ENCODE results near the gene ADAM15.
A peak's percentile ranks its signal among the peaks of the same experiment; 100 is the strongest.

ADAM15 gene

GRCh38 chr1:155093911-155094621 lies 43.0 kb downstream of the ADAM15 start:
- H2AFZ ChIP-seq (ENCODE audit: low read length): peak overlapping the region; percentile 18; the same call in 1 of the 2 replicates
- H3K9ac ChIP-seq (ENCODE audit: low read depth, low read length, poor library complexity, severe bottlenecking): no peak overlapping the region
- H3K9me2 ChIP-seq (replicated peaks; ENCODE audit: low read depth, low read length): no peaks in the 10 kb centered on the region
- no peak overlapping the region for H3K4me2 ChIP-seq (ENCODE audit: low read depth, low read length, poor library complexity, severe bottlenecking)
- H3K9me3 ChIP-seq (ENCODE audit: insufficient read depth, low read depth, low read length): no peaks in the 10 kb centered on the region
- no peaks in the 10 kb centered on the region for H3K36me3 ChIP-seq (ENCODE audit: insufficient read depth, low read length)
- H3K27me3 ChIP-seq (ENCODE audit: insufficient read depth, low read length, poor library complexity, severe bottlenecking): no peaks in the 10 kb centered on the region
- H3K4me1 ChIP-seq (ENCODE audit: insufficient read depth, low read length, poor library complexity, severe bottlenecking): peaks cover 4% of the 10 kb centered on the region
- H3F3A ChIP-seq (ENCODE audit: low read depth): no peaks in the 10 kb centered on the region
- H4K20me1 ChIP-seq (ENCODE audit: insufficient read depth, low read length, poor library complexity, severe bottlenecking): no peaks in the 10 kb centered on the region
- no peak overlapping the region for H3K4me3 ChIP-seq (ENCODE audit: low read length, poor library complexity, severe bottlenecking)
- no peaks in the 10 kb centered on the region for H3K79me2 ChIP-seq (ENCODE audit: insufficient read depth, low read length)
- TF ChIP-seq EZH2phosphoT487 (IDR thresholded peaks at IDR 0.05; ENCODE audit: borderline replicate concordance): no peak
- peak; percentile 54 for TF ChIP-seq CTCF (conservative IDR thresholded peaks at IDR 0.05; ENCODE audit: low read length)

- H3K4me3 ChIP-seq (ENCODE audit: low read length, poor library complexity, severe bottlenecking): no peak overlapping the region
- TF ChIP-seq CTCF (conservative IDR thresholded peaks at IDR 0.05; ENCODE audit: low read length): no peak; the same call in 1 of the 2 replicates
- no peak for TF ChIP-seq EZH2phosphoT487 (IDR thresholded peaks at IDR 0.05; ENCODE audit: borderline replicate concordance)
Observed at GRCh38 chr1:155094622-155094948, 43.5 kb downstream of the ADAM15 start.

GRCh38 chr1:155099331-155099730 lies 48.2 kb downstream of the ADAM15 start:
- Histone ChIP-seq H3K9me3 (ENCODE audit: insufficient read depth, low read depth, low read length) (no peaks in the 10 kb centered on the region), H3F3A (ENCODE audit: low read depth) (no peaks in the 10 kb centered on the region), H3K9me2 (replicated peaks; ENCODE audit: low read depth, low read length) (no peaks in the 10 kb centered on the region), H2AFZ (ENCODE audit: low read length) (no peak overlapping the region), H3K79me2 (ENCODE audit: insufficient read depth, low read length) (no peaks in the 10 kb centered on the region), H3K4me3 (ENCODE audit: low read length, poor library complexity, severe bottlenecking) (no peak overlapping the region), H3K36me3 (ENCODE audit: insufficient read depth, low read length) (no peaks in the 10 kb centered on the region), H3K9ac (ENCODE audit: low read depth, low read length, poor library complexity, severe bottlenecking) (no peak overlapping the region), H3K27me3 (ENCODE audit: insufficient read depth, low read length, poor library complexity, severe bottlenecking) (no peaks in the 10 kb centered on the region), H3K4me1 (ENCODE audit: insufficient read depth, low read length, poor library complexity, severe bottlenecking) (no peaks in the 10 kb centered on the region), H3K4me2 (ENCODE audit: low read depth, low read length, poor library complexity, severe bottlenecking) (no peak overlapping the region), H4K20me1 (ENCODE audit: insufficient read depth, low read length, poor library complexity, severe bottlenecking) (no peaks in the 10 kb centered on the region)
- TF ChIP-seq EZH2phosphoT487 (IDR thresholded peaks at IDR 0.05; ENCODE audit: borderline replicate concordance) (no peak), CTCF (conservative IDR thresholded peaks at IDR 0.05; ENCODE audit: low read length) (no peak)

More at GRCh38 chr1:155094622-155094948, 43.5 kb downstream of the ADAM15 start:
- H3K79me2 ChIP-seq (ENCODE audit: insufficient read depth, low read length): no peaks in the 10 kb centered on the region
- H3K27me3 ChIP-seq (ENCODE audit: insufficient read depth, low read length, poor library complexity, severe bottlenecking): no peaks in the 10 kb centered on the region
- H2AFZ ChIP-seq (ENCODE audit: low read length): peak overlapping the region; percentile 7; the same call in 1 of the 2 replicates
- H3K9me3 ChIP-seq (ENCODE audit: insufficient read depth, low read depth, low read length): no peaks in the 10 kb centered on the region
- H3K9ac ChIP-seq (ENCODE audit: low read depth, low read length, poor library complexity, severe bottlenecking): no peak overlapping the region
- no peaks in the 10 kb centered on the region for H4K20me1 ChIP-seq (ENCODE audit: insufficient read depth, low read length, poor library complexity, severe bottlenecking)
- H3K36me3 ChIP-seq (ENCODE audit: insufficient read depth, low read length): no peaks in the 10 kb centered on the region
- no peaks in the 10 kb centered on the region for H3K9me2 ChIP-seq (replicated peaks; ENCODE audit: low read depth, low read length)
- no peaks in the 10 kb centered on the region for H3F3A ChIP-seq (ENCODE audit: low read depth)
- no peak overlapping the region for H3K4me2 ChIP-seq (ENCODE audit: low read depth, low read length, poor library complexity, severe bottlenecking)
- peaks cover 4% of the 10 kb centered on the region for H3K4me1 ChIP-seq (ENCODE audit: insufficient read depth, low read length, poor library complexity, severe bottlenecking)

Measured in Loucy (cell line).